A375 (cell line): Measurements from ENCODE around the gene HOMER3. TPM values are rescaled to one million over a fixed set of nuclear protein-coding genes. Genes with fewer than 3 reads are reported as not detected.

ENCODE experiments used
- total RNA-seq: library from RNA; depleted of rRNA; stranded (reverse); fragments of >200 nt; shearing (Covaris generic); gene quantifications from 2 replicates; pipeline ENCODE4 v1.2.3, GENCODE V29; 2014; rRNA removed

HOMER3 gene
- total RNA-seq: 92.4 and 104 TPM in 2 replicates

GRCh38 chr19:18940769-18941627, at the start of gene HOMER3:
TSS of gene HOMER3 (minus strand) at chr19:18941217. CDS start at chr19:18938982, 2,235 bp downstream.

GRCh38 chr19:18919086-18919899, 21.7 kb downstream of the HOMER3 start, which contains the start of the genes COPE and DDX49:
TSS of gene COPE (minus strand) at chr19:18919387. CDS start at chr19:18919348, 39 bp downstream.
TSS of gene DDX49 (plus strand) at chr19:18919715. CDS start at chr19:18919742, 27 bp downstream.

DNA sequence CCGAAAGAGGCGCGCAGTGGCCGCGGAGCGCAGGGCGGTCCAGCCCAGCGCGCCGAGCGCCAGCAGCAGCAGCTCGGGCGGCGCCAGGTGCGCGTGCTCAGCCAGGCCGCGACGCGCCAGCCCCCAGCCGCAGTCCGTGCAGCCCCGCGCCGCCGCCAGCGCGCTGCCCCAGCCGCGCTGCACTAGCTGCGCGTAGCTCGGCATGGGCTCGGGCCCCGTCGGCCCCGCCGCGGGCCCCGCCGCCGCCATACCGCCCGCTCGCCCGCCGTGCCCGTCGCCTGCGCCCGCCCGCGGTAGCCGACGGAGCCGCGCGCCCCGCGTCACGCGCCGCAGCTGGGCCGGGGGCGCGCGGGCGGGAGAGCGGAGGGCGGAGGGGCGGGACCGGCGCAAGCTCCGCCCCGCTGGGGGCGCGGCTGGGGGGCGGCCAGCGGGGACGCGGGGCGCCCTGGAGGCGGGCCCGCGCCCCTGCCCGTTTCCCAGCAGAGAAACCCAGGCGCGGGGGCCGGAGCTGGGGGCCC, 45.1 kb downstream of the HOMER3 start, which contains the start of gene CERS1:
TSS of gene CERS1 (minus strand) at position 335 of the 518 bp plus-strand sequence. CDS start at position 249, 86 bp downstream.

Other genes starting within 250 kb of the HOMER3 start
- not detected in 2 replicates for gene COMP, start 149.9 kb downstream of the HOMER3 start, total RNA-seq
- 101 and 111 TPM in 2 replicates for gene UPF1, start 109.3 kb downstream of the HOMER3 start, total RNA-seq
- gene CERS1, start 45.1 kb downstream of the HOMER3 start, total RNA-seq: 16.5 and 18.2 TPM in 2 replicates
- gene COPE, start 21.8 kb downstream of the HOMER3 start, total RNA-seq: 423 and 437 TPM in 2 replicates
- gene DDX49, start 21.5 kb downstream of the HOMER3 start, total RNA-seq: 251 and 256 TPM in 2 replicates
- 46.0 and 47.3 TPM in 2 replicates for gene SUGP2, start 92.3 kb upstream of the HOMER3 start, total RNA-seq
- gene ARMC6, start 92.4 kb upstream of the HOMER3 start, total RNA-seq: 78.9 and 86.3 TPM in 2 replicates
- gene SLC25A42, start 122.8 kb upstream of the HOMER3 start, total RNA-seq: 6.2 and 7.7 TPM in 2 replicates
- 50.4 and 67.5 TPM in 2 replicates for gene TMEM161A, start 197.3 kb upstream of the HOMER3 start, total RNA-seq
- gene MEF2B, start 229.0 kb upstream of the HOMER3 start, total RNA-seq: 0.30 and 0.34 TPM in 2 replicates